Measurements from ENCODE around the gene CALN1.

DNA sequence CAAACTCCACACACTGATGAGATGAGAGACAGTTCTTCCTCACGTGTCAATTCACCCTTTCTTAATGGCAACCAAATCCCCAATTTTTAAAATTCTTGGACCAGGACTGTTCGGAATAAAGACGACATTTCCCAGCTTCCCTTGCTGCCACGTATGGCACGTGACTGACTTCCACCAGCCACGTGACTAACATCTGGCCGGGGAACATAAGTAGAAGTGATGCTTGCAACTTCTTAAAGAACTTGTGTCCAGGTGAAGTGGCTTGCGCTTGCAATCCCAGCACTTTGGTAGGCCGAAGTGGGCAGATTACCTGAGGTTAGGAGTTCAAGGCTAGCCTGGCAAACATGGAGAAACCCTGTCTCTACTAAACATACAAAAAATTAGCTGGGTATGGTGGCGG is 405.1 kb downstream of the CALN1 start:
- TF ChIP-seq, protein P1, sequence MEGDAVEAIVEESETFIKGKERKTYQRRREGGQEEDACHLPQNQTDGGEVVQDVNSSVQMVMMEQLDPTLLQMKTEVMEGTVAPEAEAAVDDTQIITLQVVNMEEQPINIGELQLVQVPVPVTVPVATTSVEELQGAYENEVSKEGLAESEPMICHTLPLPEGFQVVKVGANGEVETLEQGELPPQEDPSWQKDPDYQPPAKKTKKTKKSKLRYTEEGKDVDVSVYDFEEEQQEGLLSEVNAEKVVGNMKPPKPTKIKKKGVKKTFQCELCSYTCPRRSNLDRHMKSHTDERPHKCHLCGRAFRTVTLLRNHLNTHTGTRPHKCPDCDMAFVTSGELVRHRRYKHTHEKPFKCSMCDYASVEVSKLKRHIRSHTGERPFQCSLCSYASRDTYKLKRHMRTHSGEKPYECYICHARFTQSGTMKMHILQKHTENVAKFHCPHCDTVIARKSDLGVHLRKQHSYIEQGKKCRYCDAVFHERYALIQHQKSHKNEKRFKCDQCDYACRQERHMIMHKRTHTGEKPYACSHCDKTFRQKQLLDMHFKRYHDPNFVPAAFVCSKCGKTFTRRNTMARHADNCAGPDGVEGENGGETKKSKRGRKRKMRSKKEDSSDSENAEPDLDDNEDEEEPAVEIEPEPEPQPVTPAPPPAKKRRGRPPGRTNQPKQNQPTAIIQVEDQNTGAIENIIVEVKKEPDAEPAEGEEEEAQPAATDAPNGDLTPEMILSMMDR (IDR thresholded peaks at IDR 0.05) = no peak
- no peak for TF ChIP-seq POLR2A (IDR thresholded peaks at IDR 0.05)
